ENCODE data around the gene SPACDR.
"Not testable (repeated sequence)": the region's sequence is repeated elsewhere in the genome, so short reads cannot be mapped to it uniquely, and the experiment has no call there.

The SPACDR gene, protein sequence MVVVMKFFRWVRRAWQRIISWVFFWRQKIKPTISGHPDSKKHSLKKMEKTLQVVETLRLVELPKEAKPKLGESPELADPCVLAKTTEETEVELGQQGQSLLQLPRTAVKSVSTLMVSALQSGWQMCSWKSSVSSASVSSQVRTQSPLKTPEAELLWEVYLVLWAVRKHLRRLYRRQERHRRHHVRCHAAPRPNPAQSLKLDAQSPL
- 0.24 to 0.35 reads per million in 2 donors for total RNA-seq

GRCh38 chr7:100464210-100464660 lies at the start of gene SPACDR:
Gene SPACDR, minus strand, starts transcription at chr7:100464260. Its CDS starts 235 bp downstream, at chr7:100464025.
- DNase-seq, result no peak

GRCh38 chr7:100513212-100513810 lies 49.3 kb upstream of the SPACDR start:
- no peak for DNase-seq

GRCh38 chr7:100510437-100511239 lies 46.6 kb upstream of the SPACDR start:
- DNase-seq, result no peak

GRCh38 chr7:100509231-100509630 lies 45.2 kb upstream of the SPACDR start:
- DNase-seq, result no peak

DNA sequence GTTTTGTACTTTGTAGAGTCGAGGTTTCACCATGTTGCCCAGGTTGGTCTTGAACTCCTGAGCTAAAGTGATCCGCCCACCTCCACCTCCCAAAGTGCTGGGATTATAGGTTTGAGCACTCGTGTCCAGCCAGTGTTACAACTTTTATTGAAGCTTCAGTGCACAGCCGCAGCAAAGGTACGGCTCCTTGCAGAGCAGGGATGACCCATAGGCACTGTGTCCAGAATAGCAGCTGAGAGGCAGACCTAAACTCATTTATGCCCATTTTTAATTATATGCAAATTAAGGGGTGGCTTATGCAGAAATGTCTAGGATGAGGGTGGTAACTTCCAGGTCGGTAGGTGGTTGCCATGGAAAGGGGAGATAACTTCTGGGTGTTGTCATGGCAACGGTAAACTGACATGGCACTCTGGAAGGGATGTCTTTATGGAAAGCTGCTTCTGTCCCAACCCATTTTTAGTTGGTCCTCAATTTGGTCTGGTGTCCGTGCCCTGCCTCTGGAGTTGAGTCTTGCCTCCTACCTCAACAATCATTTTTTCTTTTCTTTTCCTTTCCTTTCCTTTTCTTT lies 42.4 kb upstream of the SPACDR start:
- DNase-seq, result no peak

GRCh38 chr7:100504887-100505611 lies 41.0 kb upstream of the SPACDR start:
- DNase-seq, result no peak

- not testable (repeated sequence) for DNase-seq
Measured at GRCh38 chr7:100504031-100504430, 40.0 kb upstream of the SPACDR start.

DNA sequence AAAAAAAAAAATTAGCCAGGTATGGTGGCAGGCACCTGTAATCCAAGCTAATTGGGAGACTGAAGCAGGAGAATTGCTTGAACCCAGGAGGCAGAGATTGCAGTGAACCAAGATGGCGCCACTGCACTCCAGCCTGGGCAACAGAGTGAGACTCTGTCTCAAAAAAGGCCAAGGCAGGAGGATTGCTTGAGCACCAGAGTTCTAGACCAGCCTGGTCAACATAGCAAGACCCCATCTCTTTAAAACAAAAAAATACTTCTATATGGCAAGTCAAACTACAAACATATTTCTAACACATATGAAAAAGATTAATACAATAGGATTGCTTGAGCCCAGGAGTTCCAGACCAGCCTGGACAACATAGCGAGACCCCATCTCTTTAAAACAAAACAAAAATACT lies 36.7 kb upstream of the SPACDR start:
- DNase-seq, result not testable (repeated sequence)

DNA sequence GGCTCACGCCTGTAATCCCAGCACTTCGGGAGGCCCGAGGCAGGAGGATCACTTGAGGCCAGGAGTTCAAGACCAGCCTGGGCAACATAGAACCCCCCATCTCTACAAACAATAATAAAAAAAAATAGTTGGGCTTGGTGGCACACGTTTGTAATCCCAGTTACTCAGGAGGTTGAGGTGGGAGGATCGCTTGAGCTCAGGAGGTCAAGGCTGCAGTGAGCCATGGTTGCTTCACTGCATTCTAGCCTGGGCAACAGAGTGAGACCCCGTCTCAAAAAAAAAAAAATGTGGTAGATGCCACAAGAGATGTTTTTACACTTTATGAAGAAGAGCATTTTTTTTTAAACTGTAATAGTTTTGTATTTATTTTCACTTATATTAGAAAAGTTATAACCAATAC lies 32.4 kb upstream of the SPACDR start:
- no peak for DNase-seq

DNA sequence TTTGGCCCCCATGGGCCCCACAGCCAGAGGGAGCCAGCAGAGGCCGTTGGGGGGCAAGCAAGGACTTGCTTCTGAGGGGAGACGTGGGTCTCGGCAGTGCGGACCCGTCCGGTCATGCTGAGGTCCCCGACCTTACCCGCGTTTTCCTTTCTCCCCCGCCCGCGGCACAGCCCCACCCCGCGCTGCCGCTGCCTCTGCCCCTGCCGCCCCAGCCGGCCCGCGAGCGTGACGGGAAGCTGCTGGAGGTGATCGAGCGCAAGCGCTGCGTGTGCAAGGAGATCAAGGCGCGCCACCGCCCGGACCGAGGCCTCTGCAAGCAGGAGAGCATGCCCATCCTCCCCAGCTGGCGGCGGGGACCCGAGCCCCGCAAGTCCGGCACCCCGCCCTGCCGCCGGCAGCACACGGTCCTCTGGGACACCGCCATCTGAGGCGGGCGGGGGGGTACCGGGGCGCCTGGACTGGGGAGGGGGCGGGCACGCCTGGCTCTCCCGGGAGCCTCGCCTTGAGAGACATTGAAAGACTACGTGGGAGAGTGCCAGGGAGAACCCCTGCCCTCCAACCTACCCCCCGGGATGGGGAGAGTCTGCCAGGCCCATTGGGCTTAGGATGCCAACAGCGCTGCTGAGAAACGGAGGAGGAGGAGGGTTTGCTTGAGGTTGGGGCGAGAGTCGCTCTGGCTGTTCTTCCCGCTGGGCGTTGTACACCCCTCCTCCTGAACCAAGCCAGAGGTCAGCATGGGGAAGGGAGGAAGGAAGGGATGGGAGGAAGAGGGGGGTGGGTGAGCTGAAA lies 29.6 kb upstream of the SPACDR start:
- peak; percentile 48 for DNase-seq

DNA sequence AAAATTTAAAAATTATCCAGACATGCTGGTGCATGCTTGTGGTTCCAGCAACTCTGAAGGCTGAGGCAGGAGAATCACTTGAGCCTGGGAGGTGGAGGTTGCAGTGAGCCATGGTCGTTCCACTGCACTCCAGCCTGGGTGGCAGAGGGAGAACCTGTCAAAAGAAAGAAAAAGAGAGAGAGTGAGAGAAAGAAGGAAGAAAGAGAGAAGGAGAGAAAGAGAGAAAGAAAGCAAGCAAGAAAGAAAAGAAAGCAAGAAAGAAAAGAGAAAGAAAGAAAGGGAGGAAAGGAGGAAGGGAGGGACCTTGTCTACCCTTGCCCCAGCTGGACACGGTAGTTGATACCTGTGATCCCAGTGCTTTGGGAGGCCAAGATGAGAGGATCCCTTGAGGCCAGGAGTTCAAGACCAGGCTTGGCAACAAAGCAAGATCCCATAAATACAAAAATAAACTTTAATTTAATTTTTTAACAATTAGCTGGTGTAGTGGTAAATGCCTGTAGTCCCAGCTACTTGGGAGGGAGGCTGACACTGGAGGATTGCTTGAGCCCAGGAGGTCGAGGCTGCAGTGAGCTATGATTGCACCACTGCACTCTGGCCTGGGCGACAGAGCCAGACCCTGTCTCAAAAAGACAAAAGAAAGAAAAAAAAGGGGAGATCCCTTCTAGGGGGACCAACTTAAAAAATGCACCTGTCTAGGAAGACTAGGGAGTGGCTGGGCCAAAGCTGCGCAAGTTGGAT lies 28.8 kb upstream of the SPACDR start:
- no peak for DNase-seq

- DNase-seq, result no peak
Measured at GRCh38 chr7:100491192-100491578, 27.1 kb upstream of the SPACDR start.

DNA sequence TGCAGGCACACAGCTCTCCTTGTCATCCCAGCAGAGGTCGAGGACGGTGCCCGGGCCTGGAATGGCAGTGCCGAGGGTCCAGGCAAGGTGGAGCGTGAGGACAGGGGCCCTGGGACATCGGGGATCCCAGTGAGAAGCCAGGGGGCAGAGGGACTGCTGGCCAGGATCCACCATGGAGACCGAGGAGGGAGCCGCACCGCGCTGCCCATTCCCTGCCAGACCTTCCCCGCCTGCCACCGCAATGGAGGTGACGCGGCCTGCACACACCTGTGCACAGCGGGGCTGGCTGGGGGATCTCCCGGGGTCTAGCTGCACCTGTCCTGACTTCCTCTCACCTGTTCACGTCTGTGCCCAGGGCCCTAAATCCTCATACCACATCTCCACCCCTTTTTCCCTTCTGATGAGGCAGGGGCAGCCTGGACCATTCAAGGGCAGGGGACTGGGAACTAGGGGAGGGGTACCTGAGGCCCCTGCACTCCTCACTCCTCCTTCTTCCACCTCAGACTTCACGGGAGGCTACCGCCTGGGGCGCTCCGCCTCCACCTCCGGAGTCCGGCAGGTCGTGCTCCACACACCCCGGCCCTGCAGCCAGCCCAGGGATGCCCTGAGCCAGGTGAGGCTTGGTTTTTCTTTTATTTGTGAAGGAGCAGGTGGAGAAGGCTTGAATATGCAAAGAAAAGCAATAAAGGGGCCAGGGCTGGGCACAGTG lies 26.6 kb upstream of the SPACDR start:
- DNase-seq, result no peak

GRCh38 chr7:100489824-100490223 lies 25.8 kb upstream of the SPACDR start:
- DNase-seq, result no peak

DNA sequence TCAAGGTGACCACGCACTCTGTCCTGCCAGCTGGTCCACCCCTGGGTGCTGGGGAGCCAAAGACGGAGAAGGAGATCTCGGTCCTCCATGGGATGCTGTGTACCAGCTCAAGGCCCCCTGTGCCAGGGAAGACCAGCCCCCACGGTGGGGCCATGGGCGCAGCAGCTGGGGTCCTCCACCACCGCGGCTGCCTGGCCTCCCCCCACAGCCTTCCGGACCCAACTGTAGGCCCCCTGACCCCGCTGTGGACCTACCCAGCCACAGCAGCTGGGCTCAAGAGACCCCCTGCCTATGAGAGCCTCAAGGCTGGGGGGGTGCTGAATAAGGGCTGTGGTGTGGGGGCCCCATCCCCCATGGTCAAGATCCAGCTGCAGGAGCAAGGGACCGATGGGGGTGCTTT lies 25.1 kb upstream of the SPACDR start:
- no peak for DNase-seq

GRCh38 chr7:100488333-100489095 lies 24.5 kb upstream of the SPACDR start:
- no peak for DNase-seq

GRCh38 chr7:100486753-100487446 lies 22.8 kb upstream of the SPACDR start:
- DNase-seq, result no peak

GRCh38 chr7:100486111-100486636 lies 22.1 kb upstream of the SPACDR start:
- no peak for DNase-seq

DNA sequence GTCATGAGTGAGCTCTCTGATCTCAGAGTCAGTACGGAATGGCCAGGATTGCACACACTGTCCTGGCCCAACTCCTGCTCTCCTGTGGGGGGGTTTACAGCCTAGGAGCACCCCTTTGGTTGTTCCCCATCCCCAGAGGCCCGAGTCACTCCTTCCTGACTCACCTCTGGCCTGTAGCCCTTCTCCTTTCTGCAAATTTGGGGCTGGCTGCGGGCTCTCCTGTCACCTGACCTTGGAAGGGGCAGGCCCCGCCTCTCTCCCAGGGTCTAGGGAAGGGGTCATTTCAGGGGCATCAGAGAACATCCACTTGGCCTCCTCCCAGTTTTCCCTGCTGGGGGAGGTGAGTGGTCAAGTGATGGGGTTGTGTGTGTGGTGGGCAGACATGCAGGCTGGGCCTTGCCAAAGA lies 21.4 kb upstream of the SPACDR start:
- DNase-seq, result no peak

Data from T-helper 9 cell (primary cell).